Measurements from ENCODE around the gene FFAR2.

FFAR2 gene

DNA sequence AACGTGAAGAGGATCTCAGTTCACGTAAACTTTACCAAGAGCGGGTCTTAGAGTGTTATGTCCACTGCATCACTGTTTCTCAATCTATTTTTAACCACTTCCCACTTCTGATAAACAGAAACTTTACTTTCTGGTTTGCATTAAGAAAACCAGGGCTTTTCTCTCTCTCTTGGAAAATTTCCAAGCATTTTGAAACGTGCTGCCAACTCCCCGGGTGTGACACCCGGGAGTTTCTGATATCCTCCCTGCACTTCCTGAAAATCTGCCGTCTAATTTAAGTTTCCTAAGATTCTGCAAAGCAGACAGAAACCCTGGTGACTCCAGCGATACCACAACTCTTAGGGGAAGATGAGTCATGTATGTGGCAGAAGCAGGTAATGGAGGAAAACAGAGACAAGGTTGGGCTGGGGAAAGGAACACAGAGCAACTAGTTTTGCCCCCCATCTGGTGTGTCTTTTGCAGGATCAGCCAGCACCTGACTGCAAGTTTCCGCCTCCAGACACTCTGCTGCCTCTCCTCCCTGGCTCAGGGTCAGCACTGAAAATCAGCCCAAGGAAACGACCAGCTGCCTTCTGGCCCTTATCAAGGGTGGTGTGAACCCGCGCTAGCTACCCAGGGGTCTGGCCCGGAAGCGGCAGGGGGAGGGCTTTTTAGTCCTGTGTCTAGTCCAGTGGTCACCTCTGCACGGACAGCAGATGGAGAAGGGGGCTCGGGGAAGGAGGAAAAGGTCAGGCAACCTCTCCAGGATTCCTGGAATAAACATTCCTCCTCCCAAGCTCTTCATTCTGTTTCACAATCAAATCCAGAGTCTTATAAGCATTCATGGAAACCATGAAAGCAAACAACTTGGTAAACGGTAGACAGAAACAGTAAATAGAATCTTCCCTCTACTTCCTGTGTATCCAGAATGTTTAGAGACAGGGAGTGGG is 11.3 kb upstream of the FFAR2 start:
- H3K4me3 ChIP-seq (ENCODE audit: low read depth, low read length), result no peak overlapping the region
- TF ChIP-seq, protein P1, sequence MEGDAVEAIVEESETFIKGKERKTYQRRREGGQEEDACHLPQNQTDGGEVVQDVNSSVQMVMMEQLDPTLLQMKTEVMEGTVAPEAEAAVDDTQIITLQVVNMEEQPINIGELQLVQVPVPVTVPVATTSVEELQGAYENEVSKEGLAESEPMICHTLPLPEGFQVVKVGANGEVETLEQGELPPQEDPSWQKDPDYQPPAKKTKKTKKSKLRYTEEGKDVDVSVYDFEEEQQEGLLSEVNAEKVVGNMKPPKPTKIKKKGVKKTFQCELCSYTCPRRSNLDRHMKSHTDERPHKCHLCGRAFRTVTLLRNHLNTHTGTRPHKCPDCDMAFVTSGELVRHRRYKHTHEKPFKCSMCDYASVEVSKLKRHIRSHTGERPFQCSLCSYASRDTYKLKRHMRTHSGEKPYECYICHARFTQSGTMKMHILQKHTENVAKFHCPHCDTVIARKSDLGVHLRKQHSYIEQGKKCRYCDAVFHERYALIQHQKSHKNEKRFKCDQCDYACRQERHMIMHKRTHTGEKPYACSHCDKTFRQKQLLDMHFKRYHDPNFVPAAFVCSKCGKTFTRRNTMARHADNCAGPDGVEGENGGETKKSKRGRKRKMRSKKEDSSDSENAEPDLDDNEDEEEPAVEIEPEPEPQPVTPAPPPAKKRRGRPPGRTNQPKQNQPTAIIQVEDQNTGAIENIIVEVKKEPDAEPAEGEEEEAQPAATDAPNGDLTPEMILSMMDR (IDR thresholded peaks at IDR 0.05; ENCODE audit: low read depth, low read length), result no peak

DNA sequence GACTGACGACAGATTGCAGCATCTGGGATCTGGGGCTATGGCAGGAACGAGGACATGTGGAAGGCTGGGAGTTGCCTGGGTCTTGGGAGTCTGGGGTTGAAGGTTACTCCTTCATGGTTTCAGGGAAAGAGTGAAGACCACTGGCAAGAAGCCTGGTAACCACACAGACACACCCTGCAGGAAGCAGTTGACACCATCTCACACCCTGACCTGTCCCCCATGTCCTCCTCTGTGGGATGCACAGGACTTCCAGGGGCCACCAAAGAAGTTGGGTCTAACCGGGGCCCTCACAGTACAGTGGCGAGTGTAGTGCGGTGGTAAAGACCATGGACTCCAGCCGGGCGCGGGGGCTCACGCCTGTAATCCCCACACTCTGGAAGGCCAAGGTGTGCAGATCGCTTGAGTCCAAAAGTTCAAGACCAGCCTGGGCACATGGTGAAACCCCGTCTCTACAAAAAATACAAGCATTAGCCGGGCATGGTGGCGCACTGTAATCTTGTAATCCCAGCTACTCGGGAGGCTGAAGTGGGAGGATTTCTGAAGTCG is 10.6 kb upstream of the FFAR2 start:
- H3K4me3 ChIP-seq (ENCODE audit: low read depth, low read length), result no peak overlapping the region
- TF ChIP-seq, protein P1 (IDR thresholded peaks at IDR 0.05; ENCODE audit: low read depth, low read length), result no peak

DNA sequence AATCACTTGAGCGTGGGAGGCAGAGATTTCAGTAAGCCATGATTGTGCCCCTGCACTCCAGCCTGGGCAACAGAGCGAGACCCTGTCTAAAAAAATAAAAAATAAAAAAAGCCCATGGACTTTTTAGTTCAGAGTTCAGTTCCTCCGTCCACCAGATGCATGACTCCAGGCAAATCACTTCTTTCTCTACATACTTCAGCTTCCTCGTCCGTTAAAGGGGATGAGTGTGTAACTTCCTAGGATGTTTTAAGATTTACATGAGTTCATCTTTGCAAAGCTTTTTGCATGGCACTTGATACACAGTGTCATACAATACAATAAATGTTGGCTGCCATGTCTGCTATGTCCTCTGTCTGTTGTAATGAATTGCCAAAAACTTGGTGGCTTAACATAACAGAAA is 10.0 kb upstream of the FFAR2 start:
- no peak overlapping the region for H3K4me3 ChIP-seq (ENCODE audit: low read depth, low read length)
- TF ChIP-seq, protein P1 (IDR thresholded peaks at IDR 0.05; ENCODE audit: low read depth, low read length), result no peak

DNA sequence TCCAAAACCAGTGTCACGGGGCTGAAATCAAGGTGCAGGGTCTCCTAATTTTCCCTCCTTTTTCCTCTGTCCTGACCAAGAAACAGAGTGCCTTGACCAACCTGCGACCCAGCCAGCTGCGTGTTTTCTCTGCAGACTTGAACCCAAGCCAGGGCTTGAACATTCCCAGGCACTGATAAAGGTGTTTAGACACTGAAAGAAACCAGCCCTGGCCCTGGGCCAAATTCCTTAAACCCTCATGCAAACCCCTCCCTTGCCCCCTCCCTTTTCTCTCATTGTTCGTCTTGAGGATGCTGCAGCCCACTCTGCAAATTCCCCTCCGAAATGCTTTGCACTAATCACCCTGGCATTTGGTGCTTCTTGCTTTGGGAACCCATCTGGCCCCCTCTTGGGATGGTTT is 9.5 kb upstream of the FFAR2 start:
- TF ChIP-seq, protein P1 (IDR thresholded peaks at IDR 0.05; ENCODE audit: low read depth, low read length), result no peak
- no peak overlapping the region for H3K4me3 ChIP-seq (ENCODE audit: low read depth, low read length)

DNA sequence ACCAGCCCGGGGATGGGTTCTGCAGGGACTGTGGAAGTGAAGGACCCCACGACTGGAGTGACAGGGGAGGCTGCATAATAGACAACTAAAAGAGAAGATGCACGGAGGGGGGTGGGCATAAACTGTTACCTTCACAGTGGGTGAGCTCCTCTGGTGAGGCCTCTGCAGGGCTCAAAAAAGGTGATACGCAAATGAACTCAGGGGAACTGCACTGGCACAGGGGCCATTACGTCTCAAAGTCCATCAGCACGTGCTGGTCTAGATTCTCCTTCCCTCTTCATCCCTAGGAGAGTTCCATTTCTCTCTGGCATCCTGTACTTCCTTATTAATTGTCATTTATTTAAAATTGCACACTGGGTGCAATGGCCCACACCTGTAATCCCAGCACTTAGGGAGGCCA is 8.1 kb upstream of the FFAR2 start:
- TF ChIP-seq, protein P1 (IDR thresholded peaks at IDR 0.05; ENCODE audit: low read depth, low read length), result no peak
- H3K4me3 ChIP-seq (ENCODE audit: low read depth, low read length), result no peak overlapping the region

DNA sequence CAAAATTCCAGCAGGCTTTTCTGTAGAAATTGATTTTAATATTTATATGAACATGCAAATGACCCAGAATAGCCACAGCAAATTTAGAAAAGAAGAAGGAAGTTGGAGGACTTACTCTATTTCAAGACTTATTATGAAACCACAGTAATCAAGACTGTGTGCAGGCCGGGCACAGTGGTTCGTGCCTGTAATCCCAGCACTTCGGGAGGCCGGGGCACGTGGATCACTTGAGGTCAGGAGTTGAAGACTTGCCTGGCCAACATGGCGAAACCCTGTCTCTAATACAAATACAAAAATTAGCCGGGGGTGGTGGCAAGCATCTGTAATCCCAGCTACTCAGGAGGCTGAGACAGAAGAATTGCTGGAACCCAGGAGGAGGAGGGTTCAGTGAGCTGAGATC is 6.0 kb upstream of the FFAR2 start:
- H3K4me3 ChIP-seq (ENCODE audit: low read depth, low read length), result no peak overlapping the region
- TF ChIP-seq, protein P1 (IDR thresholded peaks at IDR 0.05; ENCODE audit: low read depth, low read length), result no peak

DNA sequence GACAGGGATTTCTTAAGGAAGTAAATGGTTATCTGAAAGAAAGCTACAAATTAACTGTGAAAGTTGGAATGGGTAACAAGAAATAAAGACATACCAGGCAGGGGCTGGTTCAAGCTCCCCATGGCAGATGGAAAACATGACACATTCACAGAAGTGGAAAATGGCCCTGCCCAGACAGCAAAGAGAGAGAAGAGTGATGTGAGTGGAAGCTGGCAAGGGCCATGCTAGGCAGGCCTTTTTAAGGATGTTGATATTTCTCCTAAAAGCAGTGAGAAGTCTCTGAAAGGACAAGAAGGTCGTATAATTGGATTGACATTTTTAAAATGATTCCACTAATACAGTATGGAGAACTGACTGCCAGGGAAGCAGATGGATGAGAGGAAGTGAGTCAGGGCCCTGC is 3.3 kb upstream of the FFAR2 start:
- H3K4me3 ChIP-seq (ENCODE audit: low read depth, low read length), result no peak overlapping the region
- TF ChIP-seq, protein P1 (IDR thresholded peaks at IDR 0.05; ENCODE audit: low read depth, low read length), result no peak

All from WI38 (cell line).